ENCODE data around the gene ABHD15. TPM values are rescaled to one million over a fixed set of nuclear protein-coding genes. Genes with fewer than 3 reads are reported as not detected.

ABHD15 gene
- total and polyA plus RNA-seq, 2 donors (not counting 3 experiments of a cell fraction or from before 2014, with no cell fraction given): 3.8 to 5.6 TPM

- H3K4me2 ChIP-seq (ENCODE audit: insufficient read depth, low read length): no peak overlapping the region
- no peaks in the 10 kb centered on the region for H3K79me2 ChIP-seq (ENCODE audit: control insufficient read depth, insufficient read depth, low read length)
- H3K9me1 ChIP-seq (replicated peaks; ENCODE audit: control insufficient read depth, extremely low read depth, insufficient read depth, low read length): no peaks in the 10 kb centered on the region
- no peak overlapping the region for H3K4me3 ChIP-seq (replicated peaks in 1 of 3; ENCODE audit: insufficient read depth in 1 of 3, low read depth in 1 of 3, low read length in 3 of 3)
- ChIA-PET POLR2A (no interaction called here), CTCF (interaction anchor here (2.2 to 2.4 kb wide), 2 partner anchors 10 to 177 kb away, joined by 9 to 12 read pairs; no protein-coding TSS in a partner anchor)
- H4K20me1 ChIP-seq (replicated peaks; ENCODE audit: control insufficient read depth, extremely low read depth, insufficient read depth, low read length): peaks cover 2% of the 10 kb centered on the region
- H3K27me3 ChIP-seq (ENCODE audit: control insufficient read depth in 2 of 2, insufficient read depth in 2 of 2, low read length in 2 of 2): no peaks in the 10 kb centered on the region
- no peak overlapping the region for H2AFZ ChIP-seq (ENCODE audit: low read depth, low read length)
- FAIRE-seq (no peak), DNase-seq (ENCODE audit: low read depth, low spot score) (no peak)
- dilution Hi-C loops (cut with MboI; ENCODE audit: extremely low pct_ligation_motif_present, low sequenced_read_pairs) (no loop called here), intact Hi-C loops (cut with micrococcal nuclease) (no loop called here)
- TF ChIP-seq EZH2 (IDR thresholded peaks at IDR 0.05; ENCODE audit: borderline replicate concordance, low read depth, low read length, severe bottlenecking) (no peak), JUN (IDR thresholded peaks at IDR 0.05; ENCODE audit: borderline replicate concordance, insufficient read depth, insufficient read length, low read depth) (no peak), CTCF (IDR thresholded peaks at IDR 0.05; ENCODE audit: extremely low read depth in 1 of 2, insufficient read depth in 1 of 2, low read depth in 1 of 2, low read length in 2 of 2) (no peak), MAX (IDR thresholded peaks at IDR 0.05; ENCODE audit: insufficient read depth, insufficient read length) (no peak), POLR2A (IDR thresholded peaks at IDR 0.05; ENCODE audit: low read depth, low read length) (no peak), FOS (IDR thresholded peaks at IDR 0.05; ENCODE audit: borderline replicate concordance, insufficient read depth, low read length) (no peak), POLR2AphosphoS5 (IDR thresholded peaks at IDR 0.05; ENCODE audit: insufficient read depth, low read depth, low read length) (no peak), MYC (IDR thresholded peaks at IDR 0.05; ENCODE audit: low read depth, low read length) (no peak), GATA2 (IDR thresholded peaks at IDR 0.05; ENCODE audit: insufficient read depth, insufficient read length, low read depth, low read length) (no peak)
- H3K4me1 ChIP-seq (ENCODE audit: control insufficient read depth, extremely low read depth, insufficient read depth, low read length): no peaks in the 10 kb centered on the region
- no peak overlapping the region for H3K9ac ChIP-seq (replicated peaks; ENCODE audit: extremely low read depth, insufficient read depth, low read length)
- no peak overlapping the region for H3K27ac ChIP-seq (ENCODE audit: insufficient read depth, low read depth, low read length)
- H3K9me3 ChIP-seq (replicated peaks; ENCODE audit: control insufficient read depth, insufficient read depth, low read length): no peaks in the 10 kb centered on the region
- peaks cover 6 to 8% of the 10 kb centered on the region in 2 experiments for H3K36me3 ChIP-seq (ENCODE audit: control insufficient read depth in 2 of 2, extremely low read depth in 1 of 2, insufficient read depth in 2 of 2, low read length in 2 of 2)
- BruUV-seq (replicated peaks): no TSS peak
These were observed 20.0 kb downstream of the ABHD15 start for GRCh38 chr17:29546830-29547229.

Data from endothelial cell of umbilical vein (primary cell).